Loucy (cell line): ENCODE data around the gene RPS6KA2.

Experiments
- H2AFZ ChIP-seq: fragments of 200-600 bp; sonication (generic); 2 replicates; pipeline ENCODE4 v1.6.0; 2016; ENCODE audit warnings: antibody characterized with exemption, mild to moderate bottlenecking, low read length, moderate library complexity
- H3F3A ChIP-seq: fragments of 200-600 bp; 2 replicates; pipeline ENCODE4 v1.6.0; 2016; ENCODE audit warnings: antibody characterized with exemption, low read depth, mild to moderate bottlenecking
- H3K27me3 ChIP-seq: fragments of 200-600 bp; sonication (generic); 2 replicates; pipeline ENCODE4 v1.6.1; 2014; ENCODE audit warnings: low read length, mild to moderate bottlenecking; ENCODE audit not compliant: insufficient read depth, poor library complexity, severe bottlenecking
- H3K36me3 ChIP-seq: fragments of 200-600 bp; sonication (generic); 2 replicates; pipeline ENCODE4 v1.6.1; 2016; ENCODE audit warnings: low read length; ENCODE audit not compliant: insufficient read depth
- H3K4me1 ChIP-seq: fragments of 200-600 bp; sonication (generic); 2 replicates; pipeline ENCODE4 v1.5.1; 2014; ENCODE audit warnings: low read length, mild to moderate bottlenecking; ENCODE audit not compliant: insufficient read depth, poor library complexity, severe bottlenecking
- H3K4me2 ChIP-seq: fragments of 200-600 bp; sonication (generic); 2 replicates; pipeline ENCODE4 v1.6.0; 2014; ENCODE audit warnings: antibody characterized with exemption, low read length, low read depth, mild to moderate bottlenecking; ENCODE audit not compliant: poor library complexity, severe bottlenecking
- H3K4me3 ChIP-seq: fragments of 200-600 bp; sonication (generic); 2 replicates; pipeline ENCODE4 v1.5.1; 2014; ENCODE audit warnings: low read length, mild to moderate bottlenecking, mixed read lengths; ENCODE audit not compliant: poor library complexity, severe bottlenecking
- H3K79me2 ChIP-seq: fragments of 200-600 bp; sonication (generic); 2 replicates; pipeline ENCODE4 v1.6.1; 2014; ENCODE audit warnings: low read length; ENCODE audit not compliant: insufficient read depth
- H3K9ac ChIP-seq: fragments of 200-600 bp; sonication (generic); 2 replicates; pipeline ENCODE4 v1.6.0; 2014; ENCODE audit warnings: mild to moderate bottlenecking, low read depth, low read length, moderate library complexity; ENCODE audit not compliant: poor library complexity, severe bottlenecking
- H3K9me2 ChIP-seq: fragments of 200-600 bp; sonication (generic); replicated peaks from 2 replicates; pipeline ENCODE4 v1.6.1; 2016; ENCODE audit warnings: low read depth, low read length, mixed read lengths
- H3K9me3 ChIP-seq: fragments of 200-600 bp; sonication (generic); 2 replicates; pipeline ENCODE4 v1.6.1; 2014; ENCODE audit warnings: mild to moderate bottlenecking, antibody characterized with exemption, low read length, low read depth; ENCODE audit not compliant: insufficient read depth
- H4K20me1 ChIP-seq: fragments of 200-600 bp; sonication (generic); 2 replicates; pipeline ENCODE4 v1.6.0; 2014; ENCODE audit warnings: antibody characterized with exemption, low read length, mild to moderate bottlenecking; ENCODE audit not compliant: insufficient read depth, poor library complexity, severe bottlenecking
- CTCF ChIP-seq: fragments of 200-600 bp; sonication (generic); conservative IDR thresholded peaks from 2 replicates; pipeline ENCODE4 v1.5.1; 2014; ENCODE audit warnings: mild to moderate bottlenecking, antibody characterized with exemption, low read length
- EZH2phosphoT487 ChIP-seq: fragments of 200-600 bp; IDR thresholded peaks from 2 replicates; pipeline ENCODE4 v1.6.1; 2018; ENCODE audit warnings: antibody characterized with exemption, mild to moderate bottlenecking, moderate library complexity, borderline replicate concordance

RPS6KA2 gene

GRCh38 chr6:166419717-166420116 lies 207.3 kb downstream of the RPS6KA2 start:
- Histone ChIP-seq H3K36me3 (no peaks in the 10 kb centered on the region), H3K4me1 (peaks cover 67% of the 10 kb centered on the region), H3F3A (peaks cover 12% of the 10 kb centered on the region; the same call in 1 of the 2 replicates), H3K9me3 (no peaks in the 10 kb centered on the region), H4K20me1 (no peaks in the 10 kb centered on the region), H3K9ac (peak overlapping the region; percentile 61), H3K79me2 (no peaks in the 10 kb centered on the region), H3K4me2 (peak overlapping the region; percentile 66), H3K4me3 (peak overlapping the region; percentile 50), H3K9me2 (no peaks in the 10 kb centered on the region; the same call in 1 of the 2 replicates), H3K27me3 (no peaks in the 10 kb centered on the region), H2AFZ (0 out of 2 replicates have a peak overlapping the region, but pooled peaks have one; percentile 8)
- TF ChIP-seq EZH2phosphoT487: no peak
- TF ChIP-seq CTCF: no peak

GRCh38 chr6:166419286-166419685 lies 207.8 kb downstream of the RPS6KA2 start:
- H3K4me3 ChIP-seq: peak overlapping the region; percentile 50
- no peaks in the 10 kb centered on the region for H3K79me2 ChIP-seq
- H2AFZ ChIP-seq: peak overlapping the region; percentile 8; the same call in 1 of the 2 replicates
- H3K9me2 ChIP-seq: no peaks in the 10 kb centered on the region; the same call in 1 of the 2 replicates
- no peaks in the 10 kb centered on the region for H3K27me3 ChIP-seq
- peaks cover 72% of the 10 kb centered on the region for H3K4me1 ChIP-seq
- H3K9me3 ChIP-seq: no peaks in the 10 kb centered on the region
- H3K36me3 ChIP-seq: no peaks in the 10 kb centered on the region
- H3K4me2 ChIP-seq: peak overlapping the region; percentile 66
- no peaks in the 10 kb centered on the region for H4K20me1 ChIP-seq
- H3K9ac ChIP-seq: peak overlapping the region; percentile 61
- H3F3A ChIP-seq: peaks cover 12% of the 10 kb centered on the region; the same call in 1 of the 2 replicates
- TF ChIP-seq EZH2phosphoT487: no peak
- TF ChIP-seq CTCF: no peak

DNA sequence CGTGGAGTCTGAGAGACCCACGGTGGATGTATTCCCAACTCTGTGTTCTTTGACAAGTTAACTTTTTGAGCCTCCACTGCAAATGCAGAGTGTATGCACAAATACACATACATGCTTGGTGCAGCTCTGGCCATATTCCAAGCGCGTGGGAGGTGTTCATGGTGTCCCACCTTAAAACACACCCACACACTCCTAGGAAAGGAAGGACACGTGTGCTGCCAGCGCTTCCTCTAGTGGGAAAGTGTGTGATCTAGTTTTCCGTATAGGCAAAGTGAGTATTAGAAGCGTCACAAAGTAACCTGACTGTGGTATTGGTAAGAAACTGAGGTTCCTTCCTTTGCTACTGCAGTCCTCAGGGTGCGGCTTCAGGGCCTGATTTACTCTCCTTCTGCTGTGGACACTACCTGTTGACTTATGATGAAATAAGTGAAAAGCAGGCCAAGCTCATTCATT lies 208.3 kb downstream of the RPS6KA2 start:
- Histone ChIP-seq H3K4me3 (no peak overlapping the region), H3K27me3 (no peaks in the 10 kb centered on the region), H3K9me2 (no peaks in the 10 kb centered on the region; the same call in 1 of the 2 replicates), H3K4me2 (peak overlapping the region; percentile 66), H4K20me1 (no peaks in the 10 kb centered on the region), H2AFZ (no peak overlapping the region; the same call in 1 of the 2 replicates), H3K4me1 (peaks cover 76% of the 10 kb centered on the region), H3F3A (peaks cover 12% of the 10 kb centered on the region; the same call in 1 of the 2 replicates), H3K9me3 (no peaks in the 10 kb centered on the region), H3K9ac (peak overlapping the region; percentile 61), H3K79me2 (no peaks in the 10 kb centered on the region), H3K36me3 (no peaks in the 10 kb centered on the region)
- TF ChIP-seq EZH2phosphoT487 (no peak), CTCF (no peak)
